ENCODE results near the gene ROR1. TPM values are rescaled to one million over a fixed set of nuclear protein-coding genes. Genes with fewer than 3 reads are reported as not detected.
A peak's percentile ranks its signal among the peaks of the same experiment; 100 is the strongest.

Gene ROR1
- total RNA-seq, 1 donor from 2014 or later, result 0.26 TPM

GRCh38 chr1:64162804-64163203 is 389.0 kb downstream of the ROR1 start:
- Histone ChIP-seq H3K4me3 (ENCODE audit: low read depth, low read length) (no peak overlapping the region), H3K36me3 (ENCODE audit: control insufficient read depth, insufficient read depth, low read length) (no peaks in the 10 kb centered on the region), H3K27me3 (ENCODE audit: control insufficient read depth, insufficient read depth, low read length) (peaks cover 2% of the 10 kb centered on the region)
- DNase-seq (ENCODE audit: low read depth), result no peak
- TF ChIP-seq CTCF (IDR thresholded peaks at IDR 0.05; ENCODE audit: insufficient read depth, low read length, severe bottlenecking), result no peak
- FAIRE-seq, result no peak

GRCh38 chr1:64163431-64163830 is 389.6 kb downstream of the ROR1 start:
- no peak for DNase-seq (ENCODE audit: low read depth)
- H3K27me3 ChIP-seq (ENCODE audit: control insufficient read depth, insufficient read depth, low read length), result no peaks in the 10 kb centered on the region
- no peak overlapping the region for H3K4me3 ChIP-seq (ENCODE audit: low read depth, low read length)
- TF ChIP-seq CTCF (IDR thresholded peaks at IDR 0.05; ENCODE audit: insufficient read depth, low read length, severe bottlenecking), result no peak
- H3K36me3 ChIP-seq (ENCODE audit: control insufficient read depth, insufficient read depth, low read length), result no peaks in the 10 kb centered on the region
- FAIRE-seq, result no peak

- Histone ChIP-seq H3K36me3 (ENCODE audit: control insufficient read depth, insufficient read depth, low read length) (no peaks in the 10 kb centered on the region), H3K4me3 (ENCODE audit: low read depth, low read length) (no peak overlapping the region), H3K27me3 (ENCODE audit: control insufficient read depth, insufficient read depth, low read length) (no peaks in the 10 kb centered on the region)
- peak; percentile 44 for TF ChIP-seq CTCF (IDR thresholded peaks at IDR 0.05; ENCODE audit: insufficient read depth, low read length, severe bottlenecking)
- peak; percentile 33 for DNase-seq (ENCODE audit: low read depth)
- no peak for FAIRE-seq
Measured at GRCh38 chr1:64163970-64164369, 390.2 kb downstream of the ROR1 start.

- FAIRE-seq (no peak), DNase-seq (ENCODE audit: low read depth) (no peak)
- no peak for TF ChIP-seq CTCF (IDR thresholded peaks at IDR 0.05; ENCODE audit: insufficient read depth, low read length, severe bottlenecking)
- no peaks in the 10 kb centered on the region for H3K36me3 ChIP-seq (ENCODE audit: control insufficient read depth, insufficient read depth, low read length)
- no peak overlapping the region for H3K4me3 ChIP-seq (ENCODE audit: low read depth, low read length)
- no peaks in the 10 kb centered on the region for H3K27me3 ChIP-seq (ENCODE audit: control insufficient read depth, insufficient read depth, low read length)
Measured at GRCh38 chr1:64166629-64167028, 392.8 kb downstream of the ROR1 start.

- DNase-seq (ENCODE audit: low read depth) (no peak), FAIRE-seq (no peak)
- Histone ChIP-seq H3K4me3 (ENCODE audit: low read depth, low read length) (no peak overlapping the region), H3K27me3 (ENCODE audit: control insufficient read depth, insufficient read depth, low read length) (no peaks in the 10 kb centered on the region), H3K36me3 (ENCODE audit: control insufficient read depth, insufficient read depth, low read length) (no peaks in the 10 kb centered on the region)
- no peak for TF ChIP-seq CTCF (IDR thresholded peaks at IDR 0.05; ENCODE audit: insufficient read depth, low read length, severe bottlenecking)
Measured at GRCh38 chr1:64167176-64167575, 393.4 kb downstream of the ROR1 start.

- no peak for DNase-seq (ENCODE audit: low read depth)
- FAIRE-seq, result no peak
- TF ChIP-seq CTCF (IDR thresholded peaks at IDR 0.05; ENCODE audit: insufficient read depth, low read length, severe bottlenecking), result no peak
- H3K4me3 ChIP-seq (ENCODE audit: low read depth, low read length), result no peak overlapping the region
- H3K36me3 ChIP-seq (ENCODE audit: control insufficient read depth, insufficient read depth, low read length), result no peaks in the 10 kb centered on the region
- H3K27me3 ChIP-seq (ENCODE audit: control insufficient read depth, insufficient read depth, low read length), result no peaks in the 10 kb centered on the region
Measured at GRCh38 chr1:64171246-64171645, 397.4 kb downstream of the ROR1 start.
